Activated CD8-positive, alpha-beta memory T cell treated with anti-CD3 and anti-CD28 coated beads, Interleukin-2, amount 50 U/mL, for 4 hours (primary cell): ENCODE results near the gene NDNF.
A peak's percentile ranks its signal among the peaks of the same experiment; 100 is the strongest.

Experiments used
- DNase-seq: peaks from one replicate; pipeline ENCODE4 v3.0.0-alpha.2; 2020

Gene NDNF, protein sequence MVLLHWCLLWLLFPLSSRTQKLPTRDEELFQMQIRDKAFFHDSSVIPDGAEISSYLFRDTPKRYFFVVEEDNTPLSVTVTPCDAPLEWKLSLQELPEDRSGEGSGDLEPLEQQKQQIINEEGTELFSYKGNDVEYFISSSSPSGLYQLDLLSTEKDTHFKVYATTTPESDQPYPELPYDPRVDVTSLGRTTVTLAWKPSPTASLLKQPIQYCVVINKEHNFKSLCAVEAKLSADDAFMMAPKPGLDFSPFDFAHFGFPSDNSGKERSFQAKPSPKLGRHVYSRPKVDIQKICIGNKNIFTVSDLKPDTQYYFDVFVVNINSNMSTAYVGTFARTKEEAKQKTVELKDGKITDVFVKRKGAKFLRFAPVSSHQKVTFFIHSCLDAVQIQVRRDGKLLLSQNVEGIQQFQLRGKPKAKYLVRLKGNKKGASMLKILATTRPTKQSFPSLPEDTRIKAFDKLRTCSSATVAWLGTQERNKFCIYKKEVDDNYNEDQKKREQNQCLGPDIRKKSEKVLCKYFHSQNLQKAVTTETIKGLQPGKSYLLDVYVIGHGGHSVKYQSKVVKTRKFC

DNA sequence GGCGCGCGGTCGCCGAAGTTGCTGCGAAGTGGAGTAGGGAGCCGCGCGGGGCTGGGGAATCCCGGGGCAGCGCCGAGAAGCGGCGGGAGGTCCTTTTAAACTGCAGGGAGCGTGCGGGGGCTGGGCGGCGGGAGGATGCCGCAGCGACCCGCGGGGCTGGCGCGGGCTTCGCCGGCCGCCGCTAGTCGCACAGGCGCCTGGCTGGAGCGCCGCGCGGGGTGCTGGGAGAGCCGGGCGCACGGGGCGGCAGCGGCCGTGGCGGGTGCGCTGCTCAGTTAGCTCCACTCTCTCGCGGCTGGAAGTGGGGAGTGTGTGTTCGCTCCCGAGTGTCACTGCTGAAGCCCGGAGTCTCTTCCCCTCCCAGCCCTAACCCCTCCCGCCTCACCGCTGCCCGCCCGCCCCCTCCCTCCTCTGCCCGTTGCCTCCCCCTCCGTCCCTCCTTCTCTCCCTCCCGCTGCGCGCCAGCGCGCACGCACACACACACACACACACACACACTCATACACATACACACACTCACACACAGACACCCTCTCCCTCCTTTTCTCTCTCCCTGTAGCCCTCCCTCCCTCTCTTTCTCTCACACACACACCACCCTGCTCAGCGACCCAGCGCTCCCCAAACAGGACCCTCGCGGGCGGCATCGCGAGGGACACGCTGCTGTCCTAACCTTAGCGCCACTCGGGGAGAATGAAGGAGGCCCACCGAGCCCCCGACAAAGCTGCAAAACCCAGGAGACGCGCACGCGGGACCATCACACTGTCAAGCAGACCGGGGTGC lies at the start of gene NDNF:
NDNF (minus strand) TSS at position 312 of the 780 bp plus-strand sequence. CDS start 26,698 bp downstream, outside the sequence.
- peak; percentile 50 for DNase-seq

DNA sequence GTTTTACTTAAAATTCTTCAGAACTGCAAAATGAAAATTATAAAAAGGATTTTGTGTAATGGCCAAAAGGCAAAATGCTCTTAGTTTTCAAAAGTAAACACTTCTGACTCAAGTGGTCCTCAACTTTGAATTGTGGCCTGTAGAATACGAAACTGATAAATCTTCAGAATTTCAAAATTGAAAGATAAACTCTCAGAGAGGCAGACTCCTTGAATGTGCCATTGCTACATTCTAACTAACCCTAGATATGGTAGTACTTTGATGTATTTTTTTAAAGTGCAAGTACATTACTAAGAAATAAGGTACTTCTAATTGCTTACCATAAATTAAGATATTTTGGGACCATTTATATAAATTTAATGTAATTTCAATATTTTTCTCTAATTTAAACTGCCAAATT lies 47.4 kb upstream of the NDNF start:
- no peak for DNase-seq

DNA sequence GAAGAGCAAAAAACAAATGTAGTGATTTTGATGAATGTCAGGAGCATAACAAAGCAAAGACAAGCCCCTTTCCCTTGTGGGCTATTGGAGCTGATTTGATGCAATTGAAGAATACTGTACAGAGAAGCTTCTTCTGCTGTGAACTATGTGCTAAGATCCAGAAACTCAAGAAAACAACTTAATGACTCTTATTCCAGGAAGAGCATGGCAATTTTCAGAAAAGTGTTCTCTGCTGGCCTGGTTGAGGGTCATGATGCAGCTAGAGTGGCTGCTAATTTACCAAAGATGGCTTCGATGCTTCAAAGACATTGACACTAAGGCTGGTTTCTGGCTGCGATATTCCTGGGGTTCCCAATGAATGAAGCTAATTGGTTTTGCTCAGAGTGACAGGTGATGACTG lies 46.0 kb upstream of the NDNF start:
- DNase-seq: no peak

DNA sequence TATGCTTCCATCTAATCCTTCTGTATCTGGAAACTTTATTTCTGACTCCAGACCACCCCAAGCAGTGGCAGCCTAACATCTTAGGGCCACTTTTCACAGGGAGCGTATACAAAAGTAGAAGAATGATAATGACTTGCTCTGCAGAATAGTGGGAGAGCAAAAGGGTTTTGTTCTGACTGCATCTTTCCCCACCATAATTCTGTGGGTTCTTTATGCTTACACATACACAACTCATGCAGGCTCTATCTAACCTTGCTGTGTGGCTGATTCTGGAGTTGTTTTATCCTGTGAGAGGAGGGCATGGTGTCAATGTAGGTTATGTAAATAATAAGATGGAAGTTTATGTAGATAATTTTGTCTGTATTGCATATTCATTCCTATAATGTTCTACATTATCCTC lies 42.4 kb upstream of the NDNF start:
- DNase-seq: no peak

DNA sequence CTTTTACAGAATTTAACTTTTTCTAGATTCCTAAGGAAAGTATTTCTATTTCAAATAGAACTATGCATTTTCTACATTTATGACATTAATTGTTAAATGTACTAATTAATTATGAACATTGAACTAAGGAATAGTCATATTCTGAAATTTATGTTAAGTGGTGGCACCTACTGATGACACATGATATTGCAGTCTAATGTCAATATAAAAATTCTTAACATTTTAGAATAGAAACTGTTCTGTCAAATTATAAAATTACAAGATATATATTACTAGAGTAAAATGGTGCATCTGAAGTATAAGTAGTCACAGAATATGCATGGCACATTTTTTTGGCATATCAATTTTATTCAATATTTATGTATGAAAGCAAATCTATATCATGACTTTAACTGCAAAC lies 40.2 kb upstream of the NDNF start:
- DNase-seq: no peak

DNA sequence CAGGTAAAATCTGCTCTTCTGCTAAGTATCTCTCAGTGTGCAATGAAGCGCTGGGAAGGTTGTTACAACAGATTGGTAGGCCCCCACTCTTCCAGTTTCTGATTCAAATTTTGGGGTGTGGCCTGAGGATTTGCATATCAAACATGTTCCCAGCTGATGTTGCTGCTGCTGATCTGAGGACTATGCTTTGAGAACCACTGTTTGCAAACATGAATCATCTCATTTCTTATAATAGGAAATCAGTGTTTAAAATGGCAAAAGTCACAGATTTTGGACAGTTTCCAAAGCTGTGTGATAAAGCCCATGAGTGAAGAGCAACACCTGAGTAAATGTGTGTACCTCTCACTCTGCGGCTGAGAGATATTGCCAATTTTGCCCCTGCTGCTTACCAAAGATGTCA lies 36.2 kb upstream of the NDNF start:
- no peak for DNase-seq

DNA sequence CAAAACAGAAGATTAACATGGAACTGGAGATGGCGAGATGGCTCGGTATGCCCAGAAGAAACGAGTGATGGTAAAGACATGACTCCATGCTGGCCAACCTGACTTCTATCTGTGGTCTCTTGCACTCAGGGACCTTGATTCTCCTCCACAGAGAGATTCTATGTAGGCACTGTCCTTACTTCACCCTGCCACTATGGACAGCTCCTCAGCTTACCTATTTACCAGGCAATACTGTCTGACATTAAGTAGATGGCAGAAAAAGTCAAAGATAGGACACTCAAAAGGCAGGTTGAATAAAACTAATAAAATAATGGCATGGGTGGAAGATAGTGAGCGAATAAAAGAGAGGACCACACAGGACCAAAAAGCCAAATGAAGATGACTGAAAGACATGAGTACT lies 35.2 kb upstream of the NDNF start:
- no peak for DNase-seq

DNA sequence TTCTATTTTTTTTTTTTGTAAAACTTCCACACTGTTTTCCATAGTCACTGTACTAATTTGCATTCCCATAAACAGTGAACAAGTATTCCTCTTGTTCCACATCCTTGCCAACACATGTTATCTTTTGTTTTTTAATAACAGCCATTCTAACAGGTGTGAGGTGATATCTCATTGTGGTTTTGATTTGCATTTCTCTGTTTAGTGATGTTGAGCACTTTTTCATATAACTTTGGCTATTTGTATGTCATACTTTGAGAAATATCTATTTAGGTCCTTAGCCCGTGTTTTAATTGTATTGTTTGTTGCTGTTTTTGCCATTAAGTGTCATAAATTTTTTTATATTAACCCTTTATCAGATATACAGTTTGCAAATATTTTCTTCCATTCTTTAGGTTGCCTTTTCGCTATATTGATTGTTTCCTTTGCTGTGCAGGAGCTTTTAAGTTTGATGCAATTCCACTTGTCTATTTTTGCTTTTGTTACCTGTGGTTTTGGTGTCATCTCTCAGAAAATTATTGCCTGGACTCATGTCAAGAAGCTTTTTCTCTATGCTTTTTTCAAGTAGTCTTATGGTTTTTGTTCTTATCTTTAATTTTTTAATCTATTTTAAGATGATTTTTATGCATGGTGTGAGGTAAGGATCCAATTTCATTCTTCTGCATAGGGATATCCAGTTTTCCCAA lies 27.9 kb upstream of the NDNF start:
- DNase-seq: no peak

DNA sequence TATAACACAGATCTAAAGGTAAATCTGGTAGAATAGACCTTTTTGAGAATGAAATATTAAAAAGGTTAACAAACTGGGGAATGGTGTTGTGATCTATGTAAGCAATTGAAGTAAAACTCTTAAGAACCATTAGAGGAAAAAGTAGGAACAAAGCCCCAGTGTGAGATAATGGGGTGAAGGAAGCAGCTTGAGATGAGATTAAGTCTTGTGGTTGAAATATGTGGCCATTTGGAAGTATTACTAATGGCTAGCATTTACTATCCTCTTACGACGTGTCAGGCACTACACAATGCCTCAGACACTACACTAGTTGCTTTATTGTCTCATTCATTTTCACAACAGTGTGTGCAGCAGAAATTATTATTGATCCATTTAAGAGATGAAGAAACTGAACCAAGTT lies 25.9 kb upstream of the NDNF start:
- DNase-seq: no peak

DNA sequence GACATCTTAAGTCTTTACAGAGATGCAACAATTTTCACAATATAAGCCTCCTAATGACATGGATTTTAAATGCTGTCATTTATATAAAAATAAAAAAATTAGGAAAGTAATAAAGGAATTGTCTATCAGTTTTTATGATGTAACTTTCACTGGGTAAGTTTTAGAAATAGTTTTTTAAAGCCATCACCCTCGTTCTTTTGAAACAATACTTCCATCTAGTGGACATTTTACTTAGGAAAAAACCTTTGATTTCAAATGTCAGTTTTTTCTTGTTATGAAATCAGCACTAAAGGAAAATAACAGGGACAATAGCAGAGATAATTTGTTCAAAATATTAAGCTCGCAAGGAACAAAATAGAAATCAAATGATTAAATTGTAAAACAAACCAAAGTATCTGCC lies 24.3 kb upstream of the NDNF start:
- no peak for DNase-seq

DNA sequence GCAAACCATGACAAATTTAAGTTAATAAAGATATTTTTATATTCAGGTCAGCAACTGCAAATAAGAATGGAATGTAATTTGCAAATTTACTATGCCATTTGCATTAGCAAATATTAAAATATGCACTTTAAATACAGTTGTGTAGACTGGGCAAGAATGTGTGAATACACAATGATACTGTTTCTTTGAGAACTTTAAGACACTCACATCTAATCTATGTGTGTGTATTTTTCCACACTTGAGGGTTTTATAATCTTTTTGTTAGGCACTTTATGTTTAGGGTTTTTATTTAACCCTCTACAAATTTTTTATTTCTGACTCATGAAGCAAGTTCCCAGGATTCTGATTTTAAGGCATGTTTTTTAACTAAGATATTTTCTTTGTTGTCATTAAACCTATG lies 23.9 kb upstream of the NDNF start:
- DNase-seq: no peak

DNA sequence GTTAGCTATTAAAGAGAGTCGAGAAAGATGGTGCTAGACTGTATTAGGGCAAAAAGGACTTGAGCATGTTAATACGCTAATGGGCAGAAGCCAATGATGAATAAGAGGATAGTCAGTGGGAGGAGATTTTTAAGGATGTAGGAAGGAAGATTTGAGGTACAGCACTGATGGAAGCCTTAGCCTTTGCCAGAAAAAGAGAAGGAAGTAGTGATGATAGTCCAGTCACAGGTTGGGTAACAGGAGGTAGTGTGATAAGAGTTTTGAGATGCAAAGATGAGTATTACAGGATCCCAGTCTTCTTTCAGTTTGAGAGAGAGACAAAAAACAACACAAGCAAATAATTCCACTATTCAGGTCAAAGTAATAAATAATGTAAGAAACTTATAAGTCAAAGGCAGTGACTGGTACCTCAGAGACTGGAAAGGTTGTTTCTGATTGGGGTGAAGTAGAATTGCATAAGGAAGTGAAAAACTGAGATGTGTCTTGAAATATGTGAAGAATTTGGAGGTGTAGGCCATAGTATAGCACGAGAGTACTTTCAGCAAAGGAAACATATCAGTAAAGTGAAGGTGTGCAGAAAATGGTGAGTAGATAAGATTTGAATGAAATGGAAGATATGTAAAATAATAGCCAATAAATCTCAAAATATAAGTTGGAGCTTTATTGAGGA lies 22.1 kb upstream of the NDNF start:
- DNase-seq: no peak

DNA sequence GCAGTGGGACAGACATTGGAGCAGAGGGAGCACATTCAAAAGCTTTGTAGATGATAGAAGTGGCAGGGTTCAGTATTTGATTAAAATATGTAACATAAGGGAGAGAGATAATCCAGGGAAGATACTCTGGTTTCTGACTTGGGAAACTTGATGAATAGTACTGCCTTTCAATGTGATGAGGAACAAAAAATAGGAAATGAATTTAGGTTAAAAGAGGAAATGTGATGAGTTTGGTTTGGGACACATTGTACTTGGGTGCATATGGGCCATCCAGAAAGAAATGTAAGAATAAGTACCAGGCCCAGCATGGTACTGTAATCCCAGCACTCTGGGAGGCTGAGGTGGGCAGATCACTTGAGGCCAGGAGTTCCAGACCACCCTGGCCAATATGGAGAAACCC lies 20.9 kb upstream of the NDNF start:
- no peak for DNase-seq

DNA sequence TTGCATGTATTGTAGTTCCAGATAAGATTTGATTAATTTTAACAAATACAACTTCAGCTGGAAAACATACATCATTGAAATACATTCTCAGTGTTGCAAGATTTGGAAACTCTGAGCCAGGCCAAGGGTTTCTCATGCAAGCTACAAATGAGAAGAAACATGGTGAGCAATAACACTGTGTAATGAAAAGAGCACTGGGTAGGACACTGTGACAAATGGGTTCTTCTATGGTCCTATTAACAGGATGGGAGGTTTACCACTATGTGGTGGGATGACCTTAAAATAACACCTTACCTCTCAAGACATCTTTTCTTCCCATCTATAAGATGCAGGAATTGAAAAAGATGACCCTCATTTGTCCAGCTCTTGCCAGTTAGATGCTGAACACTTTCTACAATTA lies 19.6 kb upstream of the NDNF start:
- no peak for DNase-seq

DNA sequence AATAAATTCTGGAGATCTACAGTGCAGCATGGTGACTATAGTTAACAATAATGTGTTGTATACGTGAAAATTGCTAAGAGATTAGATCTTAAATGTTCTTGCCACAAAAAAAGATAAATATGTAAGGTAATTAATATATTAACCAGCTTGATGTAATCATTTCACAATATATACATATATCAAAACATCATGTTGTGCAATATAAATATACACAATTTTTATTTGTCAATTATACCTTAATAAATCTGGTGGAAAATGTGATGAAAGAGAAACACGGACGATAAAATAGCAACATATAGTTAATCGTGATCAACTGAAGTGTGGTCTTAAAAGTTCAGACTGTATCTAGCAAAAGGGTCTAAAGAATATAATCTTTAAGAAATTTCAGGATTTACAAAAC lies 16.5 kb upstream of the NDNF start:
- DNase-seq: no peak

DNA sequence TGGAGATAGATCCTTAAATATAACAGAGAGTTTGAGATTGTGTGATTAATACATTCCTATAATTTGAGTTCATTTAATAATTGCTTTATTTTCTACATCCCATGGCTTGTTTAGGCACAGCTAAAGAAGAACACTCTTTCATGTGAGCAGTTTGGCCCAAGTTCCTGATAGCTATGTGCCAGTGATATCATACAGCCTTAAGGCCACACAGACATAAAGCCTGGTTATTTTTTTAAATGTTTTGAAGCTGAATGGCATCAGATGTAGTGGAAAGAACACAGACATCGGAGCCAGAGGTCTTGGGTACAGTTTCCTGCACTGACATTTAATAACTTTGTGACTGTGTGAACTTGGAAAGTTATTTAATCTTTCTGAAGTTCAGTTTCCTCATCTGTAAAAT lies 7.0 kb upstream of the NDNF start:
- no peak for DNase-seq

DNA sequence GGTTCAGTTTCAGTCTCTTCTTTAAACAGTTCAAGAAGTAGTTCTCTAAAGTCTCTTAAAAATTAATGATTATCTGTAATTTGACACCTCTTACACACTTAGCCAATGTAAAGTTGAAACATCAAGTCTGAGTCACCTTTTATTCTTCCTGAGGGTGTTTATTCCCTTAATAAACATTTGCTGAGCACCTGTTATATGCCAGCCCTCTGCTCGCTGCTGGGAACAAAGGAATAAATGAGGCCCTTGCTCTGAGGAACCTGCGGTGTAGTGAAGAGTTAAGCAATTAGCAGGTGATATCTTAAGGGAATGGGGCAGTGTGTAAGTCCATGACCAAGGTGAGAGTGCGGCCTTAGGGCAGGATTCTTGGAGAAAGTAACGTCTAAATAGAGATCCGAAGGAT lies 5.2 kb upstream of the NDNF start:
- no peak for DNase-seq

DNA sequence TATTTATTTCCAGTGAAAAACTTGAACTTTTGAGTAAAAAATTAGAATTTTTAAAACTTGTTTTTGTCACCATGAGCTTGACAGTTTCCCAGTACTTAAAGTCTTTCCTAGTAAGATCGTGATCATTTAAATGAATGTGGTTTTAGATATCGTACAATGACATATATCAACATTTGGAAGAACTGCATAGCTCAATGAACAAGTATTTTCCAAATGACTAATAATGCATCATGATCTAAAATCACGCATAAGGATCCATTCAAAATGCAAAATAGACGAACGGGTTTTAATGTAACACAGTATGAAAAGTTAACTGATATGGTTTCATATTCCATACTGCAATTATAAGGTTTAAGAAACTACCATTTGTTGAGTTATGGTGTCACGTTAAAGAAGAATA lies 4.1 kb upstream of the NDNF start:
- no peak for DNase-seq

DNA sequence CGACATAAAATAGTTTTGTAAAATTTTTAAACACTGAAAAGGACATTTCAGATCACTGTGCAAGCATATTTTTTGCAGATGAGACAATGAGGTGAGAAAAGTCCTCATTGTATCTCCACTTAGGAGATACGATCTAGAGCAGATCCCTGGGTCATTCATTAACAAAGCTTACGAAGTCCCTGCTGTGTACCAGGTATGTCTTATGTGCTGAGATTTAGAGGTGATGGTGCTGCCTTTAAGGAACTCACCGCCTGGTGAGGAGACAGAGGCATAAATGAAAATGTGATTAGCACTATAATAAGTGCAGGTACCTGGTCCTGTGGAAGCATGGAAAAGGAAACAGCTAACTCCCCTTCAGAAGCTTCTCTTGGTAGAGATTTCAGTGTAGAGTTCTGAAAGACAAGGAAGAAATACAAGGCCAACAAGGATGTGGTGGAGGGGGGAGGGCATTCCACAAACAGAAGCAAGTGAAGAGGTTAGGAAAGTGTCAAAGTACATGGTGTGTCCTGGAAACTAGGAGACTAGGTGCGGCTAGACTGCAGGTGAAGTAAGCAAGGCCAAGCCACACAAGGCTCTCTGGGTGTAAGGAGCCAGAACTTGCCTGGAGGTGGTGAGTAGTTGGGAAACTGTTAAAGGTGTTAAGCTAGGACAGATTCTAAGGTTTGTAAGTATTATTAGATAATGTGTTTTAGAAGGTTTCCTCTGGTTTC lies 1.5 kb upstream of the NDNF start:
- DNase-seq: no peak

DNA sequence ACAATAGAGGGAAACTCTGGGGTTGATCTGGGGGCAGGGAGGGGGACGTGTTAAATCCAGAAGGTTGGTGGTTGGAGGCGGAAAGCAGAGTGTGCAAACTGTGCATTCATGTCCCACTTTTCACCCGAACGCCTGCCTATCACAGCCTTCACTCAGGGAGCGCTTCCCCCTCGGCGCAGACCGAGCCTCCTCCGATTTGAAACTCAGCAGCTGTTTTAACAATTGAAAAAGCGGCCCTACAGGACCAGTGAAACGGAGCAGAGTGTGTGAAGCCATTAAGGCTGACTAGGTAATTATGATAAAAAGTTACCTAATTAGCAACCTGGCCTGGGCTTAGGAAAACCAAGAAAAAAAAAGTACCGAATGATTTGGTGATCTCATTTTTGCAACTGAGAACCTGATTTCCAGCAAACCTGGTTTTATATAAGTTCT lies 685 bp upstream of the NDNF start:
- DNase-seq: no peak

DNA sequence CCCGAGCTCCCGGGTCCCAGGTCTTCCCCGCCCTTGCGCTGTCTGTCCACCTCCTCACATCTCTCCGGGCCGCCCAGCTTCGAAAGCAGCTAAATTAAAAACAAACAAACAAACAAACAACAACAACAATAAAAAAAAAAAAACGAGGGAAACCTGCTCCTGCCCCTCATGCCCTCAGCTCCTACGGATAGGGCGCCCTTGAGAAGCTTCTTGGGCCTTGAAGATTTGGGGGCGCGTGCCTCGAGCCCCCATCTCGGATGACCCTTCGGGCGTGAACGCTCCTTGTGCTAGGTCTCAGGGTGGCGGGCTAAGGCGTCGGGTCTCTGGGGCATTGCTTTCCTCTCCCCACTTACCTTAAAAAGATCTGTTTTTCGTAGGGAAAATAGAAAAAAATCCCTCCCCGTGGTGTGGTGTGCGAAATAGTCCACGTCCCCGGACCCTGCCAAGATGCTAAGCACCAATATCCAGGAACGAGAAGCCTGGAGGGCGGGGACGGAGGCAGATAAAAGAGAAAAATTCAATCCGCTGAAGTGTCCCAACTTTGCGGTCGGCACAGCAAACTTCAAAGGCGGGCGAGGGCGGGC lies 603 bp downstream of the NDNF start:
- DNase-seq: no peak
